Mesenteric fat pad (tissue), 1 donor: Measurements from ENCODE around the gene NDUFA6. TPM values are rescaled to one million over a fixed set of nuclear protein-coding genes. Genes with fewer than 3 reads are reported as not detected.
"Not testable (repeated sequence)": the region's sequence is repeated elsewhere in the genome, so short reads cannot be mapped to it uniquely, and the experiment has no call there.

Experiments used
- DNase-seq: peaks from one replicate; pipeline ENCODE4 v3.0.0-alpha.2; 2020; ENCODE audit warnings: low spot score
- long read RNA-seq: library from polyadenylated mRNA; unstranded; transcript quantifications from one replicate; pipeline ENCODE4 v2.0.0, GENCODE V29; 2020
- total RNA-seq: library from RNA; stranded (reverse); fragmentation: NEBNext Ultra II Directional; extraction: Animal tissue kit (Norgen Biotek cat#: 25700); gene quantifications from one replicate; pipeline ENCODE4 v1.2.1, GENCODE V29; 2021
- donor health status: DM: yes; HTN: yes; CAD: no.

Gene NDUFA6
- 55.8 TPM for total RNA-seq
- long read RNA-seq, transcript NDUFA6-202 (3 exons, 1,256 nt) = major isoform, 78 of 83 reads
- long read RNA-seq, partial matches to known transcripts = 0 of 83 reads
- long read RNA-seq, other reads (novel, unspliced or antisense) = 4 of 83 reads

- peak; percentile 98 for DNase-seq
Measured at GRCh38 chr22:42090596-42091454, at the start of gene NDUFA6. Gene NDUFA6 (minus strand): TSS chr22:42090772. CDS start chr22:42090744, 28 bp downstream.

GRCh38 chr22:42140153-42140552 lies 49.6 kb upstream of the NDUFA6 start:
- DNase-seq = not testable (repeated sequence)

GRCh38 chr22:42139508-42139907 lies 48.9 kb upstream of the NDUFA6 start:
- not testable (repeated sequence) for DNase-seq

GRCh38 chr22:42138972-42139371 lies 48.4 kb upstream of the NDUFA6 start:
- DNase-seq = no peak

- no peak for DNase-seq
Measured at GRCh38 chr22:42138122-42138770, 47.7 kb upstream of the NDUFA6 start.

GRCh38 chr22:42135688-42136087 lies 45.1 kb upstream of the NDUFA6 start:
- DNase-seq = not testable (repeated sequence)

GRCh38 chr22:42134100-42135020 lies 43.8 kb upstream of the NDUFA6 start:
- no peak for DNase-seq

- DNase-seq = no peak
Measured at GRCh38 chr22:42132457-42132856, 41.9 kb upstream of the NDUFA6 start.

- no peak for DNase-seq
Measured at GRCh38 chr22:42131562-42131961, 41.0 kb upstream of the NDUFA6 start.

GRCh38 chr22:42130639-42131431 lies 40.3 kb upstream of the NDUFA6 start, which contains the start of gene CYP2D6:
Gene CYP2D6 (minus strand): TSS chr22:42130810. CDS start chr22:42130791, 19 bp downstream.
- not testable (repeated sequence) for DNase-seq

- DNase-seq = not testable (repeated sequence)
Measured at GRCh38 chr22:42130182-42130581, 39.6 kb upstream of the NDUFA6 start.

GRCh38 chr22:42128776-42129694 lies 38.5 kb upstream of the NDUFA6 start:
- not testable (repeated sequence) for DNase-seq

GRCh38 chr22:42128007-42128406 lies 37.4 kb upstream of the NDUFA6 start:
- not testable (repeated sequence) for DNase-seq

- DNase-seq = no peak
Measured at GRCh38 chr22:42127606-42128005, 37.0 kb upstream of the NDUFA6 start.

- not testable (repeated sequence) for DNase-seq
Measured at GRCh38 chr22:42123529-42123928, 33.0 kb upstream of the NDUFA6 start.

GRCh38 chr22:42120231-42121021 lies 29.9 kb upstream of the NDUFA6 start:
- not testable (repeated sequence) for DNase-seq

- no peak for DNase-seq
Measured at GRCh38 chr22:42116848-42117424, 26.4 kb upstream of the NDUFA6 start.

- DNase-seq = not testable (repeated sequence)
Measured at GRCh38 chr22:42115420-42115830, 24.9 kb upstream of the NDUFA6 start.
